Activated CD8-positive, alpha-beta T cell treated with anti-CD3 and anti-CD28 coated beads for 36 hours (primary cell): ENCODE data around the gene CORO7. TPM values are rescaled to one million over a fixed set of nuclear protein-coding genes. Genes with fewer than 3 reads are reported as not detected.

Experiments
- ATAC-seq: fragments of 200-7000 bp; cut with Tn5 transposase; one replicate; pipeline ENCODE4 v1.10.0; 2021; ENCODE audit warnings: mild to moderate bottlenecking, moderate library complexity
- CTCF ChIA-PET: fragments of 350-600 bp; sonication (Branson Sonifier 250); formaldehyde crosslinking; loops from one replicate; lab custom pipeline; 2021; ENCODE audit warnings: antibody characterized with exemption; lab: Charles Lee
- POLR2A ChIA-PET: fragments of 350-600 bp; sonication (Branson Sonifier 250); formaldehyde crosslinking; loops from one replicate; lab custom pipeline; 2021; ENCODE audit warnings: antibody characterized with exemption; lab: Charles Lee
- DNase-seq: peaks from one replicate; pipeline ENCODE4 v3.0.0-alpha.2; 2020
- H3K27ac Mint-ChIP-seq: one replicate; pipeline ENCODE4 v1.8.0; 2021; ENCODE audit warnings: mild to moderate bottlenecking, mixed read lengths
- H3K27me3 Mint-ChIP-seq: one replicate; pipeline ENCODE4 v1.8.0; 2021; ENCODE audit warnings: mixed read lengths
- H3K36me3 Mint-ChIP-seq: one replicate; pipeline ENCODE4 v1.8.0; 2021; ENCODE audit warnings: low read depth, mixed read lengths
- H3K4me1 Mint-ChIP-seq: one replicate; pipeline ENCODE4 v1.8.0; 2021; ENCODE audit warnings: low read depth, mixed read lengths
- H3K4me3 Mint-ChIP-seq: one replicate; pipeline ENCODE4 v1.8.0; 2021; ENCODE audit warnings: mild to moderate bottlenecking, moderate library complexity, mixed read lengths
- H3K9me3 Mint-ChIP-seq: one replicate; pipeline ENCODE4 v1.8.0; 2021; ENCODE audit warnings: mixed read lengths
- intact Hi-C: fragments of 100-400 bp; cut with micrococcal nuclease; formaldehyde crosslinking; loops from one replicate; pipeline ENCODE4 v1.10.0; 2022
- total RNA-seq, 2 experiments: library from RNA; stranded (reverse); gene quantifications; one replicate each; pipeline ENCODE4 v1.2.3, GENCODE V29; 2021
- TF ChIP-seq, protein P1 (sequence below): fragments of 200-600 bp; IDR thresholded peaks from one replicate; pipeline ENCODE4 v1.8.0; 2022; ENCODE audit warnings: antibody characterized with exemption, mild to moderate bottlenecking

The CORO7 gene
- total RNA-seq, 2 experiments from 2014 or later: 73.3 to 76.6 TPM

- Mint-ChIP-seq H3K4me3 (no peak overlapping the region), H3K9me3 (no peaks in the 10 kb centered on the region), H3K36me3 (peaks cover 4% of the 10 kb centered on the region), H3K27me3 (no peaks in the 10 kb centered on the region), H3K4me1 (peaks cover 10% of the 10 kb centered on the region), H3K27ac (no peak overlapping the region)
- intact Hi-C loops: loop anchor here (10.0 kb wide), 1 partner anchor 60 kb away; the partner anchor contains the start of gene CORO7
- ChIA-PET POLR2A (interaction anchor here (1.1 kb wide), 1 partner anchor 19 kb away, joined by 5 read pairs; no protein-coding TSS in a partner anchor), CTCF (interaction anchor here (1.2 to 3.8 kb wide), 2 partner anchors 48 kb away, joined by 5 to 20 read pairs; no protein-coding TSS in a partner anchor)
- no peak for DNase-seq
- TF ChIP-seq, protein P1, sequence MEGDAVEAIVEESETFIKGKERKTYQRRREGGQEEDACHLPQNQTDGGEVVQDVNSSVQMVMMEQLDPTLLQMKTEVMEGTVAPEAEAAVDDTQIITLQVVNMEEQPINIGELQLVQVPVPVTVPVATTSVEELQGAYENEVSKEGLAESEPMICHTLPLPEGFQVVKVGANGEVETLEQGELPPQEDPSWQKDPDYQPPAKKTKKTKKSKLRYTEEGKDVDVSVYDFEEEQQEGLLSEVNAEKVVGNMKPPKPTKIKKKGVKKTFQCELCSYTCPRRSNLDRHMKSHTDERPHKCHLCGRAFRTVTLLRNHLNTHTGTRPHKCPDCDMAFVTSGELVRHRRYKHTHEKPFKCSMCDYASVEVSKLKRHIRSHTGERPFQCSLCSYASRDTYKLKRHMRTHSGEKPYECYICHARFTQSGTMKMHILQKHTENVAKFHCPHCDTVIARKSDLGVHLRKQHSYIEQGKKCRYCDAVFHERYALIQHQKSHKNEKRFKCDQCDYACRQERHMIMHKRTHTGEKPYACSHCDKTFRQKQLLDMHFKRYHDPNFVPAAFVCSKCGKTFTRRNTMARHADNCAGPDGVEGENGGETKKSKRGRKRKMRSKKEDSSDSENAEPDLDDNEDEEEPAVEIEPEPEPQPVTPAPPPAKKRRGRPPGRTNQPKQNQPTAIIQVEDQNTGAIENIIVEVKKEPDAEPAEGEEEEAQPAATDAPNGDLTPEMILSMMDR: no peak
- ATAC-seq: no peak
Measured at GRCh38 chr16:4354512-4355409, 61.6 kb downstream of the CORO7 start.

GRCh38 chr16:4353675-4354074 lies 62.7 kb downstream of the CORO7 start:
- CTCF ChIA-PET: interaction anchor here (3.8 kb wide), 1 partner anchor 49 kb away, joined by 20 read pairs; no protein-coding TSS in a partner anchor
- no peak overlapping the region for H3K4me3 Mint-ChIP-seq
- ATAC-seq (no peak), DNase-seq (no peak)
- H3K36me3 Mint-ChIP-seq: no peaks in the 10 kb centered on the region
- POLR2A ChIA-PET: interaction anchor here (0.8 to 1.6 kb wide), 2 partner anchors 12 to 52 kb away, joined by 3 to 7 read pairs; no protein-coding TSS in a partner anchor
- intact Hi-C loops: loop anchor here (10.0 kb wide), 1 partner anchor 61 kb away; the partner anchor contains the start of gene CORO7
- TF ChIP-seq, protein P1: no peak
- H3K27ac Mint-ChIP-seq: no peak overlapping the region
- H3K9me3 Mint-ChIP-seq: no peaks in the 10 kb centered on the region
- no peaks in the 10 kb centered on the region for H3K27me3 Mint-ChIP-seq
- H3K4me1 Mint-ChIP-seq: peaks cover 11% of the 10 kb centered on the region

DNA sequence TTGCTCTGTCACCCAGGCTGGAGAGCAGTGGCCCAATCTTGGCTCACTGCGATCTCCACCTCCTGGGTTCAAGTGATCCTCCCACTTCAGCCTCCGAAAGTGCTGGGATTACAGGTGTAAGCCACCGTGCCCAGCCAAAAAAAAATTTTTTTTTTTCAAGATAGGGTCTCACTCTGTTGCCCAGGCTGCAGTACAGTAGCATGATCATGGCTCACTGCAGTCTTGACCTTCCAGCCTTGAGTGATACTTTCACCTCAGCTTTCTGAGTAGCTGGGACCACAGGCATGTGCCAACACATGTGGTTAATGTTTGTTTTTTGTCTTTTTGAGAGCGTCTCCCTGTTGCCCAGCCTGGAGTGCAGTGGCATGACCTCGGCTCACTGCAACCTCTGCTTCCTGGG lies 63.6 kb downstream of the CORO7 start:
- H3K36me3 Mint-ChIP-seq: peaks cover 4% of the 10 kb centered on the region

GRCh38 chr16:4351880-4352279 lies 64.5 kb downstream of the CORO7 start:
- Mint-ChIP-seq H3K27me3 (no peaks in the 10 kb centered on the region), H3K36me3 (peaks cover 4% of the 10 kb centered on the region), H3K4me3 (peak overlapping the region; percentile 96), H3K27ac (peak overlapping the region; percentile 95), H3K9me3 (no peaks in the 10 kb centered on the region), H3K4me1 (peaks cover 26% of the 10 kb centered on the region)
- POLR2A ChIA-PET: interaction anchor here (0.7 to 2.5 kb wide), 6 partner anchors 7 to 98 kb away, joined by 3 to 10 read pairs (median 4); partner anchors contain the start of gene TFAP4
- CTCF ChIA-PET: interaction anchor here (1.5 to 3.8 kb wide), 3 partner anchors 51 to 98 kb away, joined by 4 to 20 read pairs (median 16); no protein-coding TSS in a partner anchor
- ATAC-seq (no peak), DNase-seq (peak; percentile 30)
- TF ChIP-seq, protein P1: no peak
- intact Hi-C loops: loop anchor here (10.0 kb wide), 1 partner anchor 63 kb away; the partner anchor contains the start of gene CORO7

More for the DNA sequence above, 63.6 kb downstream of the CORO7 start:
- no peak overlapping the region for H3K4me3 Mint-ChIP-seq
- H3K27ac Mint-ChIP-seq: no peak overlapping the region
- TF ChIP-seq, protein P1: no peak
- H3K4me1 Mint-ChIP-seq: peaks cover 18% of the 10 kb centered on the region
- intact Hi-C loops: loop anchor here (10.0 kb wide), 1 partner anchor 62 kb away; the partner anchor contains the start of gene CORO7
- CTCF ChIA-PET: interaction anchor here (3.8 kb wide), 1 partner anchor 50 kb away, joined by 20 read pairs; no protein-coding TSS in a partner anchor
- H3K27me3 Mint-ChIP-seq: no peaks in the 10 kb centered on the region
- ATAC-seq (no peak), DNase-seq (no peak)
- POLR2A ChIA-PET: interaction anchor here (1.6 kb wide), 1 partner anchor 53 kb away, joined by 7 read pairs; no protein-coding TSS in a partner anchor
- H3K9me3 Mint-ChIP-seq: no peaks in the 10 kb centered on the region
